SU-DHL-6 (cell line): ENCODE results near the gene PACS1.

ENCODE experiments used
- H2AFZ ChIP-seq: fragments of 200-600 bp; sonication (generic); 2 replicates; pipeline ENCODE4 v1.6.1; 2014; ENCODE audit warnings: low read depth, mild to moderate bottlenecking, moderate library complexity, mixed read lengths, antibody characterized with exemption, low read length; ENCODE audit not compliant: severe bottlenecking
- H3F3A ChIP-seq: fragments of 200-600 bp; shearing (Covaris generic); 2 replicates; pipeline ENCODE4 v1.6.0; 2016; ENCODE audit warnings: antibody characterized with exemption, mild to moderate bottlenecking; ENCODE audit not compliant: insufficient read depth
- H3K27ac ChIP-seq: fragments of 200-600 bp; sonication (generic); 2 replicates; pipeline ENCODE4 v1.5.1; 2016; ENCODE audit warnings: low read depth, mild to moderate bottlenecking, low read length, moderate library complexity, mixed read lengths
- H3K27me3 ChIP-seq: fragments of 200-600 bp; sonication (generic), shearing (Covaris generic); 2 replicates; pipeline ENCODE4 v1.6.0; 2014; ENCODE audit warnings: mild to moderate bottlenecking, low read length
- H3K36me3 ChIP-seq: fragments of 200-600 bp; sonication (generic); 2 replicates; pipeline ENCODE4 v1.6.1; 2014; ENCODE audit warnings: mild to moderate bottlenecking, low read length, mixed read lengths
- H3K4me2 ChIP-seq: fragments of 300-600, 200-600 bp; shearing (Covaris generic), sonication (generic); 2 replicates; pipeline ENCODE4 v1.6.0; 2014; ENCODE audit warnings: low read length, low read depth, mild to moderate bottlenecking; ENCODE audit not compliant: poor library complexity, severe bottlenecking
- H3K4me3 ChIP-seq: fragments of 200-600 bp; sonication (generic); 2 replicates; pipeline ENCODE4 v1.5.1; 2014; ENCODE audit warnings: antibody characterized with exemption, low read length, mild to moderate bottlenecking, mixed read lengths; ENCODE audit not compliant: insufficient read depth, poor library complexity, severe bottlenecking
- H3K79me2 ChIP-seq: fragments of 200-600 bp; sonication (generic); 2 replicates; pipeline ENCODE4 v1.6.1; 2014; ENCODE audit warnings: mild to moderate bottlenecking, low read length, moderate library complexity; ENCODE audit not compliant: insufficient read depth
- H3K9ac ChIP-seq: fragments of 200-600 bp; sonication (generic); 2 replicates; pipeline ENCODE4 v1.7.0; 2014; ENCODE audit warnings: mild to moderate bottlenecking, low read length
- H3K9me2 ChIP-seq: fragments of 200-600 bp; sonication (generic); replicated peaks from 2 replicates; pipeline ENCODE4 v1.6.1; 2014; ENCODE audit warnings: low read length; ENCODE audit not compliant: insufficient read depth
- H3K9me3 ChIP-seq: fragments of 200-600 bp; sonication (generic); 2 replicates; pipeline ENCODE4 v1.6.1; 2014; ENCODE audit warnings: low read length, mixed read lengths; ENCODE audit not compliant: insufficient read depth
- H4K20me1 ChIP-seq: fragments of 200-600 bp; sonication (generic); 2 replicates; pipeline ENCODE4 v1.6.1; 2014; ENCODE audit warnings: low read depth, mild to moderate bottlenecking, antibody characterized with exemption, low read length, moderate library complexity, mixed read lengths
- EZH2phosphoT487 ChIP-seq: fragments of 200-600 bp; sonication (generic), shearing (Covaris generic); conservative IDR thresholded peaks from 2 replicates; pipeline ENCODE4 v1.6.1; 2018; ENCODE audit warnings: mild to moderate bottlenecking, antibody characterized with exemption, low read length, moderate library complexity, mixed read lengths
- TF ChIP-seq, protein P1 (sequence below): fragments of 200-600 bp; sonication (generic); IDR thresholded peaks from one replicate; pipeline ENCODE4 v1.5.1; 2017; ENCODE audit warnings: antibody characterized with exemption, mild to moderate bottlenecking, low read length, moderate library complexity; ENCODE audit not compliant: insufficient read depth, poor library complexity, severe bottlenecking

The PACS1 gene

DNA sequence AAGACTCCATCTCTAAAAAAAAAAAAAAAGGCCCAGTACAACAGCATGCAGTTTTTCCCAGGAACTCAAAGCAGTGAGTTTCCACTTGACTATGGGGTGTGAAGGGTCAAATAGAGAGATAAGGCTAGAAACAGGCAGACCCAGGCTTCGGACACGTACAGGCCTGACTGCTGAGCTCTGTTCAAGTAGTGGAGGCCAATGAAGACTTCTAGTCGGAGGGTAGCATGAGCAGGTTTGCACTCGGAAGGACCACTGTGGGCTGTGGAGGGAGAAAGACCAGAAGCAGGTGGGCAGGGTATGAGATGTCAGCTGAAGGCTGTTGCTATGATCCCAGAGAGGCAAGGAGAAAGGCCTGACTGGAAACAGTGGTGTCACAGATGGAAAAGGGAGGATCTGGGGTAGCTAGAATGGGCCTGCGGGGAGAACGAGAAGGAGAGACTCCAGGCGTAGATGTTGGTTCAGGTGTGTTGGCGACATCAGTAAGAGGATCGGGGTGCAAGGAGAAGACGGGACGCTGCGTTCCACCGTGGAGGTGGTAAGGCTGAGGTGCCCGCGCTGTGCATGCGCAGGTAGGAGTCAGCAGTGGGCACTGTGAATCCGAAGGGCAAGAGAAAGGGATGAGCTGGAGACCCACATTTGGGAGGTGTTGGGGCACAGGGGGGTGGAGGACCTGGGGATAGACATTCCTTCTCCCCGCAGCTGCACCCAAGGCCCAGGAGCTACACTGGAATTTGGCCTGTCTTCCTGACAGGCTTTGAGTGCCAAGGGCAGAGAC, 149.0 kb downstream of the PACS1 start:
- Histone ChIP-seq H3K27me3 (no peaks in the 10 kb centered on the region), H3K27ac (no peak overlapping the region), H2AFZ (no peak overlapping the region), H3K4me2 (no peak overlapping the region), H3F3A (no peaks in the 10 kb centered on the region), H3K4me3 (no peak overlapping the region), H3K36me3 (no peaks in the 10 kb centered on the region), H4K20me1 (no peaks in the 10 kb centered on the region), H3K9me2 (no peaks in the 10 kb centered on the region), H3K9me3 (no peaks in the 10 kb centered on the region), H3K79me2 (no peaks in the 10 kb centered on the region), H3K9ac (no peak overlapping the region)
- TF ChIP-seq EZH2phosphoT487: no peak
- TF ChIP-seq, protein P1, sequence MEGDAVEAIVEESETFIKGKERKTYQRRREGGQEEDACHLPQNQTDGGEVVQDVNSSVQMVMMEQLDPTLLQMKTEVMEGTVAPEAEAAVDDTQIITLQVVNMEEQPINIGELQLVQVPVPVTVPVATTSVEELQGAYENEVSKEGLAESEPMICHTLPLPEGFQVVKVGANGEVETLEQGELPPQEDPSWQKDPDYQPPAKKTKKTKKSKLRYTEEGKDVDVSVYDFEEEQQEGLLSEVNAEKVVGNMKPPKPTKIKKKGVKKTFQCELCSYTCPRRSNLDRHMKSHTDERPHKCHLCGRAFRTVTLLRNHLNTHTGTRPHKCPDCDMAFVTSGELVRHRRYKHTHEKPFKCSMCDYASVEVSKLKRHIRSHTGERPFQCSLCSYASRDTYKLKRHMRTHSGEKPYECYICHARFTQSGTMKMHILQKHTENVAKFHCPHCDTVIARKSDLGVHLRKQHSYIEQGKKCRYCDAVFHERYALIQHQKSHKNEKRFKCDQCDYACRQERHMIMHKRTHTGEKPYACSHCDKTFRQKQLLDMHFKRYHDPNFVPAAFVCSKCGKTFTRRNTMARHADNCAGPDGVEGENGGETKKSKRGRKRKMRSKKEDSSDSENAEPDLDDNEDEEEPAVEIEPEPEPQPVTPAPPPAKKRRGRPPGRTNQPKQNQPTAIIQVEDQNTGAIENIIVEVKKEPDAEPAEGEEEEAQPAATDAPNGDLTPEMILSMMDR: no peak

DNA sequence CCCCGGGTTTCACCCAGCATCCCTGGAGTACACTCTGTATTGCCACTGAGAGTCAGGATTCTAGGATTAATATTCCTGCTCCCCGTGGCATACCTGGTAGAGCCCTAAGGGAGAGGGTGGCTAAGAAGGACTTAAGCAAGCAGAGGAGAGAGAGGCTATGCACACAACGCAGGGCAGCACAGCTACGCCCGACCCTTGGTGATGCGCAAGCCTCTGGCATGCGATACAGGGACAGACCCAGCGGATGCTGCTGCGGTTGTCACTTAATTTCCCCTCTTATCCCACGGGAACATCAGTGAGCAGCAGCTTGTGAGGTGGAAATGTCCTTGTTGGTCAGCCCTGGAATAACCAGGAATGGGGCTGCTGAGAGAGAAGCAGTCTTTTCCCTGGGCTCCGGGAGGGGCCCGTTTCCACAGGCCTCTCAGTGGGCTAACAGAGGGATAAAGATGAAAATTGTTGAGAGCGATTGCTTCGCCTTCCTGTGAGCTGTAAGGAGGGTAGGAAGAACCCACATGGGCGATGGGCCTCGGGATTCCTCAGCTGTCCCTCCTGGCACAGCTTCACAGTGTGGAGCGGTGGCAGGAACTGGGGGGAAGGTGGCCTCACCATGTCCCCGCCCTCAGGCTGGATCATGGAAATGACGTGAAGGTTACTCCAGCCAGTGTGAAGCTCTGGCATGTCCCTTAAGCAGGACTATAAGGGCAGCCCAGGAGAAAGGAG, 149.9 kb downstream of the PACS1 start:
- H3K4me2 ChIP-seq: no peak overlapping the region
- H3K9me3 ChIP-seq: no peaks in the 10 kb centered on the region
- H3K27me3 ChIP-seq: no peaks in the 10 kb centered on the region
- H3K9me2 ChIP-seq: no peaks in the 10 kb centered on the region
- H3K36me3 ChIP-seq: no peaks in the 10 kb centered on the region
- H3F3A ChIP-seq: no peaks in the 10 kb centered on the region
- TF ChIP-seq, protein P1: no peak
- H2AFZ ChIP-seq: no peak overlapping the region
- H3K79me2 ChIP-seq: no peaks in the 10 kb centered on the region
- H3K9ac ChIP-seq: no peak overlapping the region
- no peak overlapping the region for H3K4me3 ChIP-seq
- no peak overlapping the region for H3K27ac ChIP-seq
- H4K20me1 ChIP-seq: no peaks in the 10 kb centered on the region

DNA sequence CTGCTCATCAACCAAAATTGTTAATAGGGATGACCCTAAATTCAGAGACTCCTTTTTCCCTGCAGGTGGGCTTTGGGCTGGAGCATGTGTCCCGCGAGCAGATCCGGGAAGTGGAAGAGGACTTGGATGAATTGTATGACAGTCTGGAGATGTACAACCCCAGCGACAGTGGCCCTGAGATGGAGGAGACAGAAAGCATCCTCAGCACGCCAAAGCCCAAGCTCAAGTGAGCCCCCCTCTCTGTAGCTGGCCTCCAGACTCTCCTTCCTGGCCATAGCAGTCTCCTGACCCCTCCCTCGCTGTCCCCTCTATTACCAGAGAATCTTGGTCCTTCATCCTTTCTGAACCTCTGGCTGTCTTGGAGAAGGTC, 150.5 kb downstream of the PACS1 start:
- Histone ChIP-seq H3K36me3 (no peaks in the 10 kb centered on the region), H3K4me3 (no peak overlapping the region), H3K9ac (no peak overlapping the region), H3F3A (no peaks in the 10 kb centered on the region), H3K27me3 (no peaks in the 10 kb centered on the region), H4K20me1 (no peaks in the 10 kb centered on the region), H3K79me2 (no peaks in the 10 kb centered on the region), H3K27ac (no peak overlapping the region), H3K4me2 (no peak overlapping the region), H3K9me3 (no peaks in the 10 kb centered on the region), H3K9me2 (no peaks in the 10 kb centered on the region), H2AFZ (no peak overlapping the region)
- no peak for TF ChIP-seq EZH2phosphoT487
- TF ChIP-seq, protein P1: no peak
